Mucosa of gallbladder (tissue), 1 donor: Measurements from ENCODE around the gene NEU2. TPM values are rescaled to one million over a fixed set of nuclear protein-coding genes. Genes with fewer than 3 reads are reported as not detected.
"Not testable (repeated sequence)": the region's sequence is repeated elsewhere in the genome, so short reads cannot be mapped to it uniquely, and the experiment has no call there.

ENCODE experiments used
- DNase-seq: peaks from one replicate; pipeline ENCODE4 v3.0.0-alpha.2; 2020; ENCODE audit warnings: low spot score
- total RNA-seq: library from RNA; stranded (reverse); gene quantifications from one replicate; pipeline ENCODE4 v1.2.1, GENCODE V29; 2021
- donor health status: DM: no; HTN: no; CAD: no.

NEU2 gene
- total RNA-seq, 1 donor from 2014 or later = not detected

DNA sequence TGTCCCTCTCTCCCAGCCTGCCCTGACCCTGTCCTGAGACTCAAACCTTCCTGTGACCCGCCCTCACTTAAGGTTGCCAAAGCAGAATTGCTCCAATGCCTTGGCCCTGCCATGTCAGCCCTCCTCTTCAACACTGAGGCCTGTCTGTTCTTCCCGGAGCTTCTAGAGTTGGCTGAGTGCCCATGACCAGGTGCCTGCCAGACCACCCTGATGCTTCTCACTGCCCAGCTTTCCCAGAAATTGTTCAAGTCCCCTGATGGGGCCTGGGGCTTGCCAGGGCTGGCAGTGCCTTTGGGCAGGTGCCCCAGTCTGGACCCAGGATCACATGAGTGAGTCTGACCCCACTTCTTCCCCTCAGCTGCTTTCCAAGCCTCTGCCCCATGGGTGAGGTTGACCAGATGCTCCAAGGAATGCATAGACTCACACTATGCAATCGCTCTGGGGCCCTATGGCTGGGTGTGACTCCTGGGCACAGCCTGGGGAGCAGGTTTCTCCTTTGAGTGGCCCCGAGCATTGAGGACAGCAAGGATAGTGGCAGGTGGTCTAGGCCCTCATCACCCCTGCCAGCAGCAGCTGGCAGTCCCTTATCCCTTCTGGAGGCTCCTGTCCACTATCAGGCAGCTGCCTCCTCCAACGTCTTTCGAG is 24.6 kb downstream of the NEU2 start:
- DNase-seq = no peak

- DNase-seq = no peak
These were observed 26.5 kb downstream of the NEU2 start for GRCh38 chr2:233058717-233059546.

GRCh38 chr2:233059547-233059796 is 27.0 kb downstream of the NEU2 start:
- DNase-seq = no peak

- peak; percentile 66 for DNase-seq
These were observed 27.5 kb downstream of the NEU2 start, which contains the start of gene INPP5D for GRCh38 chr2:233059797-233060500. TSS of gene INPP5D (plus strand) at chr2:233060342. CDS start at chr2:233060479, 137 bp downstream.

- DNase-seq = no peak
These were observed 28.1 kb downstream of the NEU2 start for GRCh38 chr2:233060501-233060979.

- no peak for DNase-seq
These were observed 28.6 kb downstream of the NEU2 start for GRCh38 chr2:233060980-233061590.

GRCh38 chr2:233061591-233062450 is 29.3 kb downstream of the NEU2 start:
- DNase-seq = peak; percentile 47

DNA sequence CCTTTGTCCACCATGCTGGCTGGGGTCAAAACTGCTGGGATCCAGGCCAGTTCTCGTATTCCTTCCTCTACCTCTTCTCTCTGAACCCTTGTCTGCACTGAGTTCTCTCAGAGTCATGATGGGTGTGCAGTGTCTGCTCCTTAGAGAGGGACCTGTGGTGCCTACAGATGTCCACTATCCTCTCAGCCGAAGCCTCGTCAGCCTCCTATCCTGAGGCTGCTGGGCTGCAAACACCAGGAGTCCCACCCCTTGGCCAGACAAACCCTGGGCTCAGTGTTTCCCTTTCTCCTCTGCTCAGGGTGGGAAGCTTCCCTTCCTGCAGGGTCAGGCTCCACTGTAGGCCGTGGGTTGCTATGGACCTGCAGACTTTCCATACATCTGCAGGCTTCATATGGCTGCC is 30.0 kb downstream of the NEU2 start:
- no peak for DNase-seq

DNA sequence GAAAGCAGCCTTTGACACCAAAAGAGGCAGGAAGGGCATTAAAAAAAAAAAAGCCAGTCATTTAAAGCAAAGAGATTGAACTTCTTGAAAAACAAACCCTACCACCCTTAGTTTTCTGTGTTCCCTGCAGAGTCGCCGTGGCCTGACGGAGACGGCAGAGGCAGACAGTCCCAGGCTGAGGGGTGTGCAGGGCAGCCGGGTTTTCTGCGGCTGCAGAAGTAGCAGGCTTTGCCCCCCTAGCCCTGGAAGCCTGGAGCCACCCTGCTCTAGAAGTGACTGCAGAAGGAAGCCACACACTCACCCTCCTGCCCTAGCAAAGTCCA is 30.4 kb downstream of the NEU2 start:
- no peak for DNase-seq

GRCh38 chr2:233063269-233063975 is 30.9 kb downstream of the NEU2 start:
- DNase-seq = no peak

DNA sequence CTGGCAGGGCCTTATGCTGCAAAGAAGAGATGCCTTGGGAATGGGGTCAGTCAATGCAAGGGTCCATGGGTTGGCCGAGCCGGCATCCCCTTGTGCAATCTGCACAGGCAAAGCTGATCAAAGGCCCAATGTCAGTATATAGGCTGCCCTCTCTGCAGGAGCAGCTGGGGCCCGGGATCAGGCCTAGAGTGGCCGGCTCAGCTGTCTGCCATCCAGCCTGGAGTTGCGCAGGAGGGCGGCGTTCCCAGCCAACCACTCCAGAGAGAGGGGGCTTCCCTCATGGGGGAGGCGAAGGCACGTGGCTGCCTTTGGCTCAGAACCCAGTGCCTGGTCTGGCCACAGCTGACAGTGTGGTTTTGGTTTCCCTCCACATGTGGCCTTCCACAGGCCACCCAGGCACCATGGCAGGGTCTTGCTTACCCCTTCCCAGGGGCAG is 31.5 kb downstream of the NEU2 start:
- no peak for DNase-seq

DNA sequence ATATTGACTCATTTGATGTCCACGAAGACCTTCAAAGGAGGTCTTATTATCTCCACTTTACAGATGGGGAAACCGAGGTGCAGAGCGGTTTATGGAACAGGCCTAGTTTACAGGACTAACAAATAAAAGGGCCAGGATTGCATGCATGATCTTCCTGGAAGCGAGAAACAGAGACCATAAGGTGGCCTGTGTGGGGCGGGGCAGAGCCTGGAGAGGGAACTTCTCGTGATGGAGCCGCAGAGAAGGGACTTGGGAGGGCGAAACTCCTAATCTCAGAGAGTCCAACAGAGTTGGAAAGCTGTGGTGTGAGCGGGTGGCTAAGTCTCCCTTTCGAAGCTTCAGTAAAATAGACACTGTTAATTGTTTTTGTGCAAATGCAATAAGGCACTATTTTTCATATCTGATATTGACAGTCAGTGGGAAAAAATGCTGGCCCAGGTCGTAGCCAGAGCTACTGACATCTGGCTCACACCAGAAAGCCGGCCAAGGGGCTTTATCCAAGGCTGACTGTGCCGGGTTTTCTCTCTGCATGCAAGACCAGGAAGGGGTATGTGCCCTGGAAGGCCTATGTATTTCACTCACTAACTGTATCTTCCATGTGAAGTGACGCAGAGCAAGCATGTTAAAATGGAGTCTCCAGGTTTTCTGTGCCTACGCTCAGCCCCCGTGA is 32.2 kb downstream of the NEU2 start:
- DNase-seq = no peak

DNA sequence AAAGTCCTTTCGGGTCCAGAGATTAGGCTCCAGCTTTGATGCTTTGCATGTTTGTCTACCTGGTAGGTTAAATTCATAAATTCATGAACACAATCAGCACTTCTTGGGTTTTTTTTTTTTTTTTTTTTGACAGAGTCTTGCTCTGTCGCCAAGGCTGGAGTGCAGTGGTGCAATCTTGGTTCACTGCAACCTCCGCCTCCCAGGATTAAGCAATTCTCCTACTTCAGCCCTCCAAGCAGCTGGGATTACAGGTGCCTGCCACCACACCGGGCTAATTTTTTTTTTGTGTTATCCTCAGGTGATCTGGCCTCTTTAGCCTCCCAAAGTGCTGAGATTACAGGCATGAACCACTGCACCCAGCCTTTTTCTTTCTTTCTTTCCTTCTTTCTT is 32.7 kb downstream of the NEU2 start:
- DNase-seq = not testable (repeated sequence)

GRCh38 chr2:233065954-233066470 is 33.5 kb downstream of the NEU2 start:
- no peak for DNase-seq

DNA sequence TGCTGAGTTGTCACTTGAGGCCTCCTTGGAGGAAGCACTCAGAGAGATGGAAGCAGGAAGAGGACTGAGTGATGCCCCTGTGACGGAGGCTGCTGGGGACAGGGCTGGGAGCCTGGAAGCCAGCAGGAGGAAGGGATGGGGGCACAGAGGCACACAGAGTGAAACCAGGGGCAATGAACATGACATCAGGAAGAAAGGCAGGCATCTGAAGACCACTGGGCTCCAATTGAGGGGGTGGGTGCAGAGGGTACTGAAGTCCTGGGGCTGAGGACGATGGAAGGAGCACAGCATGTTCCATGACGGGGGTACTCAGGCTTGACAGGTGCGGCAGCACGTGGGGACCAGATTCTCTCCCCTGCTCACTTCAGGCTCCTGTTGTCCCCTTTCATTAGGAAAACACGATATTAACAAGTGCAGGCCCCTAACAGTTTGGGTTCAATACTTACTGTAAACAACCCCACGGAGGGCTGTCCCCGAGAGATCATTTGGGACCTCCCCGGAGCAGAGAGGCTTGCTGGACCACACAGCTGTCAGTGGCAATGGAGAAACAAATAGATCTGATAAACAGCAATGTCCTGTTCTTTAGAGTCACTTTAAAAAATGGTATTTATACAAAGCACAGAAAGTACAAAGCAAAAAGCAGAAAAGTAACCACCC is 36.4 kb downstream of the NEU2 start:
- DNase-seq = no peak

DNA sequence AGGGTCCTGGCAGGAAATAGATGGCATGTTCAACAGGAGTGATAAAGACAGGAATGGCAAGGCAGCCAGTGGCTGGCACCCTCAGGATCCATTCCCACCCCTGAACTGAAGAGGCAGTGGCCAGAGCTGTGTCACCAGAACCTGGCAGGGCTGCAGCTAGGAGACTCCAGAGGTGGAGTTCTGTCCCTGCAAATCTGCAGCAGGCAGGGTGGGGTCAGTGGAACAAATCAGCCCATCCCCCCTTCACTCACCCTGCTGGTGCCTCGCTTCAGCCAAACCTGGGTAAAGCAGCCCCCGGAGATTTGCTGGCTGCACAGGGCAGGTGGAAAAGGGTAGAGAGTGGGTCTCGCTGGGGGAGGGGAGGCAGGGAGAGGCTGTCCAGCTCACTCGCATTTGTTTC is 40.4 kb downstream of the NEU2 start:
- DNase-seq = no peak

DNA sequence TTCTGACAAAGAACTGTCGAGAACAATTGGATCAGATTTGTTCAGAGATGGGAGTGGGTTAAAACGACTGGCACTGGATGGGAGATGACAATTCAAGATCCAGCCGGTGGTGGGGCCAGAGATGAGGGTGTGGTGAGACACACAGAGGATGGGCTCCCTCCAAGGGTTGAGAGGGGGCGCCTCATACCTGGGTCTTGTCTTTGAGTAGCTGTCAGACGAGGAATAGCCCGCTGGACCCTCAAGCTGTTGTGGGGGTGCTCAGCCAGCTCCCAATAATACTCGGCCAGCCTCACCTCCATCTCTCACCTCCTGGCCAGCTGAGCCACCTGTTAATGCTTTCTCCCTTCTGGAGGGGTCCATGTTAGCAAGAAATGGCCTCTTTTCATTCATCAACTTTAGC is 41.6 kb downstream of the NEU2 start:
- DNase-seq = no peak

DNA sequence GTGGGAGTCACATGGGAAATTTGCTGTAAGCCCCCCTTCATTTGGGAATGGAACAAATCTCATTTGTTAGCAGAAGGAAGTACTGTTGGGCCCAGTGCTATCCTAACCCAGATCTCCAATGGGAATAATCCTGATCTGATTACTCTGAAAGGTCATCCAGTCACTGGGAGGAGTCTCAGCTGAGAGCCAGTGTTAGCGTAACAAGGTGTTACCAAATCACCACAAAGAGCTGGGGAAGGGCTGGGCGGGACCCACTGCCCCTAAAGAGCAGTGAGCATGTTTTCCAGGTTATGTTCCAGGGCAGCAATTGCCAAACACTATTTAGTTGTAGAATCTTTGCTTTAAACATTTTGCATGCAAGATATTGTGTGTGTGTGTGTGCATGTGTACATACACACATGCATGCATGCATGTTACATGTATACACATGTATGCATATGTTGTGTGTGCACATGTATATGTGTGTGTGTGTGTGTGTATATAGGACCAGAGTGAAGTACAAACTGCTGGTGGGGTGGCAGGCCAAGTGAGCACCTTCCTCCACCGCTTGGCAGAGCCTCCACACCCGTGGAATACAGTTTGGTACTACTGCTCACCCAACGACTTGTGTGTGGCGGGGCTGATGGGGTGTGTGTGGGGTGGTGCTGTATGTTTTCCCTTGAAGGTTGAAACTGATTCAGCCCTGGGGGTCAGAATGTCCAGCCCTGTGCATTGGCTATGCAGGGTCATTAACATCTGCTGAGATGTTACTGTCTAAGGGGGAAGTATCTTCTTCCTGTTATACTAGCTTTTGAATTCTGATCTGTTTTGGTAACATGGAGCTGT is 42.9 kb downstream of the NEU2 start:
- no peak for DNase-seq

- DNase-seq = no peak
These were observed 43.5 kb downstream of the NEU2 start for GRCh38 chr2:233075966-233076339.
